ENCODE results near the gene OR10D3. TPM values are rescaled to one million over a fixed set of nuclear protein-coding genes. Genes with fewer than 3 reads are reported as not detected.

The OR10D3 gene
- total and polyA plus RNA-seq, 12 donors: not detected

Other genes with a start within 250 kb of the OR10D3 start
- under 1 TPM in 1 of 9 donors, not detected in 8; 0.22 TPM for gene OR4D5, start 243.7 kb upstream of the OR10D3 start, total RNA-seq
- gene OR4D5, start 243.7 kb upstream of the OR10D3 start, polyA plus RNA-seq: not detected
- not detected for gene OR6T1, start 239.5 kb upstream of the OR10D3 start, total RNA-seq
- gene OR6T1, start 239.5 kb upstream of the OR10D3 start, polyA plus RNA-seq: not detected
- gene OR10S1, start 205.6 kb upstream of the OR10D3 start, total RNA-seq: not detected
- gene OR10S1, start 205.6 kb upstream of the OR10D3 start, polyA plus RNA-seq: not detected
- gene OR10G6, start 188.2 kb upstream of the OR10D3 start, total RNA-seq: not detected
- not detected for gene OR10G6, start 188.2 kb upstream of the OR10D3 start, polyA plus RNA-seq
- gene OR10G4, start 170.3 kb upstream of the OR10D3 start, total RNA-seq: under 1 TPM in 1 of 9 donors, not detected in 8; 0.06 TPM
- not detected for gene OR10G4, start 170.3 kb upstream of the OR10D3 start, polyA plus RNA-seq
- not detected for gene OR10G9, start 160.3 kb upstream of the OR10D3 start, total RNA-seq
- gene OR10G9, start 160.3 kb upstream of the OR10D3 start, polyA plus RNA-seq: not detected
- not detected for gene OR10G8, start 156.5 kb upstream of the OR10D3 start, total RNA-seq
- gene OR10G8, start 156.5 kb upstream of the OR10D3 start, polyA plus RNA-seq: not detected
- not detected for gene OR10G7, start 142.0 kb upstream of the OR10D3 start, total RNA-seq
- not detected for gene OR10G7, start 142.0 kb upstream of the OR10D3 start, polyA plus RNA-seq
- 10 to 100 TPM; 22.1 to 81.3 (median 39.9) TPM for gene VWA5A, start 67.9 kb upstream of the OR10D3 start, total RNA-seq
- gene VWA5A, start 67.9 kb upstream of the OR10D3 start, polyA plus RNA-seq: 10 to 100 TPM; 16.5 to 50.5 (median 26.4) TPM
- gene OR8G1, start 57.8 kb downstream of the OR10D3 start, total RNA-seq: not detected
- gene OR8G1, start 57.8 kb downstream of the OR10D3 start, polyA plus RNA-seq: not detected
- not detected for gene OR8G5, start 73.0 kb downstream of the OR10D3 start, total RNA-seq
- not detected for gene OR8G5, start 73.0 kb downstream of the OR10D3 start, polyA plus RNA-seq
- gene OR8D1, start 130.6 kb downstream of the OR10D3 start, total RNA-seq: not detected
- not detected for gene OR8D1, start 130.6 kb downstream of the OR10D3 start, polyA plus RNA-seq
- gene OR8D2, start 136.9 kb downstream of the OR10D3 start, total RNA-seq: not detected
- not detected for gene OR8D2, start 136.9 kb downstream of the OR10D3 start, polyA plus RNA-seq
- gene OR8B2, start 201.2 kb downstream of the OR10D3 start, total RNA-seq: not detected
- gene OR8B2, start 201.2 kb downstream of the OR10D3 start, polyA plus RNA-seq: not detected
- gene OR8B3, start 215.7 kb downstream of the OR10D3 start, total RNA-seq: not detected
- gene OR8B3, start 215.7 kb downstream of the OR10D3 start, polyA plus RNA-seq: not detected
- not detected for gene OR8B4, start 241.5 kb downstream of the OR10D3 start, total RNA-seq
- not detected for gene OR8B4, start 241.5 kb downstream of the OR10D3 start, polyA plus RNA-seq

Measured in adrenal gland (tissue), 12 donors.